Adrenal gland (tissue), 5 donors: Measurements from ENCODE around the gene COL20A1.

Source experiments
- CTCF ChIP-seq, 6 experiments: fragments of 450-650 bp in 4 of 6; fragments of 200-600 bp in 2 of 6; sonication (generic) in 1 of 6; IDR thresholded peaks; 1 replicate in 5 of 6; 2 replicates in 1 of 6; pipeline versions ENCODE4 v1.5.1 to v1.8.0; 2016 to 2021; ENCODE audit warnings: antibody characterized with exemption in 6 of 6, mild to moderate bottlenecking in 2 of 6, moderate library complexity in 1 of 6
- POLR2A ChIP-seq, 2 donors: fragments of 450-650 bp; IDR thresholded peaks; one replicate each; pipeline ENCODE4 v1.6.1; 2017; ENCODE audit warnings: antibody characterized with exemption in 2 of 2, mild to moderate bottlenecking in 2 of 2, moderate library complexity in 1 of 2
- donor health status: DM: no; HTN: no; CAD: no.

GRCh38 chr20:63318391-63319163 is 25.6 kb downstream of the COL20A1 start:
- TF ChIP-seq CTCF (IDR thresholded peaks at IDR 0.05), result no peak
- TF ChIP-seq POLR2A (IDR thresholded peaks at IDR 0.05), result no peak
